Transverse colon (tissue), 3 donors: ENCODE measurements around the gene TBL3.

Experiments
- CTCF ChIP-seq, 5 experiments: fragments of 200-600 bp in 3 of 5; fragments of 450-650 bp in 2 of 5; sonication (generic) in 3 of 5; IDR thresholded peaks; 1 replicate in 2 of 5; 2 replicates in 3 of 5; pipeline ENCODE4 v1.5.1; 2016 to 2017; ENCODE audit warnings: antibody characterized with exemption in 5 of 5, inconsistent platforms in 3 of 5, mild to moderate bottlenecking in 2 of 5, moderate library complexity in 1 of 5
- POLR2A ChIP-seq: fragments of 450-650 bp; IDR thresholded peaks from one replicate; pipeline ENCODE4 v1.6.1; 2016; ENCODE audit warnings: antibody characterized with exemption, mild to moderate bottlenecking, moderate library complexity

- TF ChIP-seq POLR2A (no peak), CTCF (IDR thresholded peaks at IDR 0.05) (no peak)
These were observed 19.3 kb downstream of the TBL3 start for GRCh38 chr16:1991135-1991551.
